Karpas-422 (cell line): Measurements from ENCODE around the gene ABCA13. TPM values are rescaled to one million over a fixed set of nuclear protein-coding genes. Genes with fewer than 3 reads are reported as not detected.

ENCODE experiments used
- DNase-seq: peaks from one replicate; pipeline ENCODE4 v3.0.0-alpha.2; 2015
- H2AFZ ChIP-seq: fragments of 200-600 bp; sonication (generic); 2 replicates; pipeline ENCODE4 v1.6.1; 2014; ENCODE audit warnings: antibody characterized with exemption, low read length, mixed read lengths
- H3K27ac ChIP-seq: fragments of 200-600 bp; sonication (generic); 2 replicates; pipeline ENCODE4 v1.5.1; 2014; ENCODE audit warnings: mild to moderate bottlenecking, low read length, moderate library complexity
- H3K27me3 ChIP-seq: fragments of 200-600 bp; sonication (generic); 2 replicates; pipeline ENCODE4 v1.6.1; 2014; ENCODE audit warnings: low read length, mixed read lengths
- H3K36me3 ChIP-seq: fragments of 200-600 bp; sonication (generic); 2 replicates; pipeline ENCODE4 v1.6.1; 2014; ENCODE audit warnings: low read length, mixed read lengths; ENCODE audit not compliant: insufficient read depth
- H3K4me1 ChIP-seq: fragments of 200-600 bp; sonication (generic); 2 replicates; pipeline ENCODE4 v1.6.1; 2014; ENCODE audit warnings: mild to moderate bottlenecking, low read length, mixed read lengths
- H3K4me2 ChIP-seq: fragments of 200-600 bp; sonication (generic); 2 replicates; pipeline ENCODE4 v1.6.1; 2014; ENCODE audit warnings: low read length, low read depth, mild to moderate bottlenecking; ENCODE audit not compliant: poor library complexity, severe bottlenecking
- H3K4me3 ChIP-seq: fragments of 200-600 bp; sonication (generic); 2 replicates; pipeline ENCODE4 v1.5.1; 2014; ENCODE audit warnings: mild to moderate bottlenecking, antibody characterized with exemption, low read length, mixed read lengths
- H3K79me2 ChIP-seq: fragments of 200-600 bp; sonication (generic); 2 replicates; pipeline ENCODE4 v1.6.1; 2014; ENCODE audit warnings: mild to moderate bottlenecking, low read length, mixed read lengths
- H3K9ac ChIP-seq: fragments of 200-600 bp; sonication (generic); 2 replicates; pipeline ENCODE4 v1.6.0; 2014; ENCODE audit warnings: low read length
- H3K9me2 ChIP-seq: fragments of 200-600 bp; sonication (generic), shearing (Covaris generic); replicated peaks from 2 replicates; pipeline ENCODE4 v1.6.0; 2014; ENCODE audit warnings: mild to moderate bottlenecking, low read length, moderate library complexity; ENCODE audit not compliant: insufficient read depth
- H3K9me3 ChIP-seq: fragments of 300-700, 200-600 bp; sonication (generic); 2 replicates; pipeline ENCODE4 v1.6.1; 2014; ENCODE audit warnings: low read length, mixed read lengths
- H4K20me1 ChIP-seq: fragments of 200-600 bp; sonication (generic); 2 replicates; pipeline ENCODE4 v1.6.1; 2014; ENCODE audit warnings: mild to moderate bottlenecking, antibody characterized with exemption, low read length, low read depth; ENCODE audit not compliant: insufficient read depth
- total RNA-seq: library from RNA; depleted of rRNA; stranded (reverse); fragments of >200 nt; shearing (Covaris generic); gene quantifications from 2 replicates; pipeline ENCODE4 v1.2.3, GENCODE V29; 2014; ENCODE audit warnings: low replicate concordance; rRNA removed

Gene ABCA13, protein sequence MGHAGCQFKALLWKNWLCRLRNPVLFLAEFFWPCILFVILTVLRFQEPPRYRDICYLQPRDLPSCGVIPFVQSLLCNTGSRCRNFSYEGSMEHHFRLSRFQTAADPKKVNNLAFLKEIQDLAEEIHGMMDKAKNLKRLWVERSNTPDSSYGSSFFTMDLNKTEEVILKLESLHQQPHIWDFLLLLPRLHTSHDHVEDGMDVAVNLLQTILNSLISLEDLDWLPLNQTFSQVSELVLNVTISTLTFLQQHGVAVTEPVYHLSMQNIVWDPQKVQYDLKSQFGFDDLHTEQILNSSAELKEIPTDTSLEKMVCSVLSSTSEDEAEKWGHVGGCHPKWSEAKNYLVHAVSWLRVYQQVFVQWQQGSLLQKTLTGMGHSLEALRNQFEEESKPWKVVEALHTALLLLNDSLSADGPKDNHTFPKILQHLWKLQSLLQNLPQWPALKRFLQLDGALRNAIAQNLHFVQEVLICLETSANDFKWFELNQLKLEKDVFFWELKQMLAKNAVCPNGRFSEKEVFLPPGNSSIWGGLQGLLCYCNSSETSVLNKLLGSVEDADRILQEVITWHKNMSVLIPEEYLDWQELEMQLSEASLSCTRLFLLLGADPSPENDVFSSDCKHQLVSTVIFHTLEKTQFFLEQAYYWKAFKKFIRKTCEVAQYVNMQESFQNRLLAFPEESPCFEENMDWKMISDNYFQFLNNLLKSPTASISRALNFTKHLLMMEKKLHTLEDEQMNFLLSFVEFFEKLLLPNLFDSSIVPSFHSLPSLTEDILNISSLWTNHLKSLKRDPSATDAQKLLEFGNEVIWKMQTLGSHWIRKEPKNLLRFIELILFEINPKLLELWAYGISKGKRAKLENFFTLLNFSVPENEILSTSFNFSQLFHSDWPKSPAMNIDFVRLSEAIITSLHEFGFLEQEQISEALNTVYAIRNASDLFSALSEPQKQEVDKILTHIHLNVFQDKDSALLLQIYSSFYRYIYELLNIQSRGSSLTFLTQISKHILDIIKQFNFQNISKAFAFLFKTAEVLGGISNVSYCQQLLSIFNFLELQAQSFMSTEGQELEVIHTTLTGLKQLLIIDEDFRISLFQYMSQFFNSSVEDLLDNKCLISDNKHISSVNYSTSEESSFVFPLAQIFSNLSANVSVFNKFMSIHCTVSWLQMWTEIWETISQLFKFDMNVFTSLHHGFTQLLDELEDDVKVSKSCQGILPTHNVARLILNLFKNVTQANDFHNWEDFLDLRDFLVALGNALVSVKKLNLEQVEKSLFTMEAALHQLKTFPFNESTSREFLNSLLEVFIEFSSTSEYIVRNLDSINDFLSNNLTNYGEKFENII (N-terminal part only)
- total RNA-seq: not detected in 2 replicates

DNA sequence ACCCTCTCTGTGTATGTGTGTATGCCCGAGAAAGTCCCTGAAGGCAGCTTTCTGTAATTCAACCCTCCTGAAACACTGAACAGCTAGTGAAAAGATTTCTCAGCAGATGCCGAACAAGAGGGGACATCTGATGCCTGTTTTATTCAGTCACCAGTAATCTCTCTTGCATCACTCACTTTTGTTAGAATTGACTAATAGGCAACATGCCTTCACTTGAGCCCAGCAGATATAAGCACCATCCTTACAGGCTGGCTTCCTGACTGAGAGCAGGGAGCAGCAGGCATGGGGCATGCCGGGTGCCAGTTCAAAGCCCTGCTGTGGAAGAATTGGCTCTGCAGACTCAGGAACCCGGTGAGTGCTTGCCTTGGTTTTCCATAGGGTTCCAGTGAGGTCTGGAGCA is at the start of gene ABCA13:
ABCA13 (plus strand) TSS at position 257 of the 400 bp plus-strand sequence; CDS start at position 283, 26 bp downstream.
- no peak for DNase-seq

DNA sequence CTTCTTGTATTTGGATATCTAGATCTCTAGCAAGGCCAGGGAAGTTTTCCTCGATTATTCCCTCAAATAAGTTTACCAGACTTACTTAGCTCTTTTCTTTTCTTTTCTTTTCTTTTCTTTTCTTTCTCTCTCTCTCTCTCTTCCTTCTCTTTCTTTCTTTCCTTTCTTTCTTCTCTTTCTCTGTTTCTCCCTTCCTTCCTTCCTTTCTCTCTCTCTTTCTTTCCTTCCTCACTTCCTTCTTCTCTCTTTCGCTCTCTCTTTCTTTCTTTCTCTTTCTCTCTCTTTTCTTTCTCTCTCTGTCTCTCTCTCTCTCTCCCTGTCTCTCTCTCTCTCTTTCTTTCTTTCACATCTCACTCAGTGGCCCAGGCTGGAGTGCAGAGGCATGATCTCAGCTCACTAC is 45.2 kb upstream of the ABCA13 start:
- Histone ChIP-seq H3K27ac (no peak overlapping the region), H3K9ac (no peak overlapping the region), H4K20me1 (no peaks in the 10 kb centered on the region), H3K9me2 (no peaks in the 10 kb centered on the region), H3K9me3 (no peaks in the 10 kb centered on the region), H3K27me3 (no peaks in the 10 kb centered on the region), H3K79me2 (no peaks in the 10 kb centered on the region), H3K36me3 (no peaks in the 10 kb centered on the region), H3K4me3 (no peak overlapping the region), H3K4me2 (no peak overlapping the region), H2AFZ (no peak overlapping the region), H3K4me1 (no peaks in the 10 kb centered on the region)
- no peak for DNase-seq

More for the DNA sequence above, at the start of gene ABCA13:
- H3K4me2 ChIP-seq: no peak within 1 kb of the TSS
- H3K36me3 ChIP-seq: no peaks in the 10 kb centered on the region
- H3K4me1 ChIP-seq: no peaks in the 10 kb centered on the region
- H3K9me2 ChIP-seq: no peaks in the 10 kb centered on the region
- no peaks in the 10 kb centered on the region for H3K79me2 ChIP-seq
- H3K9ac ChIP-seq: no peak within 1 kb of the TSS
- H2AFZ ChIP-seq: no peak within 1 kb of the TSS
- no peaks in the 10 kb centered on the region for H4K20me1 ChIP-seq
- no peaks in the 10 kb centered on the region for H3K9me3 ChIP-seq
- H3K4me3 ChIP-seq: no peak within 1 kb of the TSS
- no peaks in the 10 kb centered on the region for H3K27me3 ChIP-seq
- no peak within 1 kb of the TSS for H3K27ac ChIP-seq

DNA sequence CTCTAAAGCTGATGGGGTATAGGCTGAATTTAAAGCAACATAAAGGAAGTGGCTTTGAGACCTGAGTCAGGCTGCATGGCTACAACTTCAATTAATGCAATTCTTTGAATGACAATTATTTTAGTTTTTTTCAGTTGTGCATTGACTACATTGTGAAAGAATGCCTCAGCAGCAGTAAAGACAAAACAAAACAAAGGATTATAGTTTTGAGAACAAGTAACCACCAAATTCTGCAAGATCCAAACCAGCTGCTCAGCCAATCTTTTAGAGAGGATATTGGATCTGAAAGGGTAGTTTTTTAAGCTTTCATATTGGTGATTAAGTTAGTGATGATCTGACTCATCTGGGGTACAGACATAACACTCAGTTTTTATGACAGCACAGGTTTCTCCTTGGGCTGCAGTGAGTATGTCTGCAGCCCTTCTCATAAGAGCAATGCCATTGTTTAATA is 40.6 kb upstream of the ABCA13 start:
- H3K4me2 ChIP-seq: no peak overlapping the region
- no peak overlapping the region for H3K9ac ChIP-seq
- no peak overlapping the region for H3K27ac ChIP-seq
- no peaks in the 10 kb centered on the region for H3K79me2 ChIP-seq
- no peaks in the 10 kb centered on the region for H3K36me3 ChIP-seq
- H3K4me1 ChIP-seq: no peaks in the 10 kb centered on the region
- no peak overlapping the region for H2AFZ ChIP-seq
- no peaks in the 10 kb centered on the region for H3K27me3 ChIP-seq
- DNase-seq: no peak
- H3K9me3 ChIP-seq: no peaks in the 10 kb centered on the region
- H3K9me2 ChIP-seq: no peaks in the 10 kb centered on the region
- H4K20me1 ChIP-seq: no peaks in the 10 kb centered on the region
- H3K4me3 ChIP-seq: no peak overlapping the region

DNA sequence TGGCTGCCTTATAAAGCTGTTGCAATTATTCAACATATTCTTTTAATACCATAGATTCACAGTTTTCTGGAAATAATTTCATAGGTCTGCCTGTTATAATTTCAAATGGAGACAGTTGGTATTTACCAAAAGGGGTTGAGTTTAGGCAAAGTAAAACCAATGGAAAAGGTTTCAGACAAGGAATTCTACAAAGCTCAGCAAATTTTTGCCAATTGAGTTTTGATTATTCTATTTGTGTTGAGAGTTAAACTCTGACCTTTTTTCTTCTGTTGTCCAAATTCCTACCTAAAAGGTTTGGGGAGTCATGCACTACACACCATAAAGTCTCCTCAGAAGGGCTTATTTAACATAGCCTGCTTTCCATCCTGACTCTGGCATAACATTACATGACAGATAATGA is 38.5 kb upstream of the ABCA13 start:
- Histone ChIP-seq H3K27me3 (no peaks in the 10 kb centered on the region), H2AFZ (no peak overlapping the region), H4K20me1 (no peaks in the 10 kb centered on the region), H3K36me3 (no peaks in the 10 kb centered on the region), H3K9me2 (no peaks in the 10 kb centered on the region), H3K4me2 (no peak overlapping the region), H3K9ac (no peak overlapping the region), H3K27ac (no peak overlapping the region), H3K4me1 (no peaks in the 10 kb centered on the region), H3K9me3 (no peaks in the 10 kb centered on the region), H3K4me3 (no peak overlapping the region), H3K79me2 (no peaks in the 10 kb centered on the region)
- DNase-seq: no peak

DNA sequence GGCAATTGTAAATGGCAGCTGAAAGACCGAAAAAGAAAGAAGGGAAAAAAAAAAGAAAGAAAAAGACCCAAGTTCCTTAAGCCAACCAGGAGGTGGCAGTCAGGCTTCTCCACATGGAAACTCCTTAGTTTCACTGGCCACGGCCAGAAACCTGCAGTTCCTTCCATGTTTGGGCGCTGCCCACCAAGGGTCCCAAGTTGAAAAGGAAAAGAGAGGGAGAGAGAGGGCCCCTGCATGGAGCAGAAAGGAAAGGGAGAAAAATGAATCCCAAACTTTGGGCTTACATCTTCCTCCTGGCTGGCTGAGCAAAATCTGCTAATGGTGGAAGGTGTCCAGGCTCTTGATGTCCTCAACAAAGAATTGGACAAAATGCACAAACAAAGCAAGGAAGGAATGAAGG is 31.8 kb upstream of the ABCA13 start:
- no peaks in the 10 kb centered on the region for H3K9me3 ChIP-seq
- no peaks in the 10 kb centered on the region for H3K4me1 ChIP-seq
- no peak overlapping the region for H3K4me3 ChIP-seq
- H3K27me3 ChIP-seq: no peaks in the 10 kb centered on the region
- no peak overlapping the region for H2AFZ ChIP-seq
- H4K20me1 ChIP-seq: no peaks in the 10 kb centered on the region
- H3K9me2 ChIP-seq: no peaks in the 10 kb centered on the region
- no peak overlapping the region for H3K27ac ChIP-seq
- H3K36me3 ChIP-seq: no peaks in the 10 kb centered on the region
- H3K9ac ChIP-seq: no peak overlapping the region
- H3K79me2 ChIP-seq: no peaks in the 10 kb centered on the region
- no peak for DNase-seq
- H3K4me2 ChIP-seq: no peak overlapping the region

DNA sequence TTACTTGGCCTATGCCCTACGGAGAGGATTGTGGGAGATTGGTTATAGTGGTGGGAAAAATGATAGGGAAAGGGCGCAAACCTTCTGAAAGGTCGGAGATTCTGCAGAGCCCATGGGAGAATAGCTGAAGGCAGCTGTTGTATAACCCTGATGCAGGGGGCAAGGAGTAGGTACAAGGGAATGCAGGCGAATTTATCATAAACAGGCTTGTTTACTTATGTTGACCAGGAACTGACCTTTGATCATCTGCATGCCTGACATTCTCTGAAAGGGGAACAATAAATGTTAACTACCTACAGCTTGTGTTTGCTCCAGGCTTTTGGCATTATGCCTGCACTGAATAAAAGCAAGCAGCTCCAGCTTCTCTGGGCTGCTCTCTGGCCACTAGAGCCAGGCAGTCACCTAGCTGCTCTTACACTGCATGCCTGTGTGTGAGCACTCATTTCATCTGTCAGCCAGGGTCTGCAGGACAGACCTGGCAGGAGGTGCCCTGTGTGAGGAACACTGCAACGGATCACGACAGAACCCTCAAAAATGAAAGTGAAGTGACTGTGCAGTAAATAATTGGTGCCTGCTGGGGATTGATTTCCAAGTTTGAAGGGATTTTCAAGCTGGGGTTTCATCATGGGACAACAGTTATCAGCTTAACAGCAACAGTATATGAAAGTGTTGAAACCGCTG is 31.1 kb upstream of the ABCA13 start:
- Histone ChIP-seq H3K4me2 (no peak overlapping the region), H3K9me2 (no peaks in the 10 kb centered on the region), H3K4me1 (no peaks in the 10 kb centered on the region), H2AFZ (no peak overlapping the region), H3K27me3 (no peaks in the 10 kb centered on the region), H3K9ac (no peak overlapping the region), H3K4me3 (no peak overlapping the region), H3K79me2 (no peaks in the 10 kb centered on the region), H3K9me3 (no peaks in the 10 kb centered on the region), H3K27ac (no peak overlapping the region), H4K20me1 (no peaks in the 10 kb centered on the region), H3K36me3 (no peaks in the 10 kb centered on the region)
- DNase-seq: no peak

DNA sequence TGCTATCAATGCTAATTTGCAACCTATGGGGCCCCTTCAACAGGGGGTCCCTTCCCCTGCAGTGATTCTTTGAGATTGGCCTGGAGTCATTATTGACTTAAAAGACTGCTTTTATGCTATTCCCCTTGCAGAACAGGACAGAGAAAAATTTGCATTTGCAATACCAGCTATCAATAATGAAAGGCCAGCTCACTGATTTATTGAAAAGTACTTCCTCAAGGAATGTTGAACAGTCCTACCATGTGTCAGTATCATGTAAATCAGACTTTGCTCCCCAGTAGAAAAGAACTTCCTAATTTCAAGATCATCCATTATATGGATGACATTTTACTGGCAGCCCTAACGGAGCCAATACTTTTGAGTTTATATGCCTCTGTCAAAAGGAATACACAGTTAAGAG is 29.7 kb upstream of the ABCA13 start:
- Histone ChIP-seq H3K4me1 (no peaks in the 10 kb centered on the region), H3K27me3 (no peaks in the 10 kb centered on the region)

More for the DNA sequence above, 29.7 kb upstream of the ABCA13 start:
- Histone ChIP-seq H3K79me2 (no peaks in the 10 kb centered on the region), H3K27ac (no peak overlapping the region), H3K36me3 (no peaks in the 10 kb centered on the region), H3K4me3 (no peak overlapping the region), H3K9me3 (no peaks in the 10 kb centered on the region), H3K4me2 (no peak overlapping the region), H3K9ac (no peak overlapping the region), H2AFZ (no peak overlapping the region), H4K20me1 (no peaks in the 10 kb centered on the region), H3K9me2 (no peaks in the 10 kb centered on the region)
- no peak for DNase-seq
